ENCODE data around the gene HES7. TPM values are rescaled to one million over a fixed set of nuclear protein-coding genes. Genes with fewer than 3 reads are reported as not detected.
"Not testable (repeated sequence)": the region's sequence is repeated elsewhere in the genome, so short reads cannot be mapped to it uniquely, and the experiment has no call there.

HES7 gene
- total and polyA plus RNA-seq, 5 donors = 0.25 to 0.76 (median 0.72) TPM

DNA sequence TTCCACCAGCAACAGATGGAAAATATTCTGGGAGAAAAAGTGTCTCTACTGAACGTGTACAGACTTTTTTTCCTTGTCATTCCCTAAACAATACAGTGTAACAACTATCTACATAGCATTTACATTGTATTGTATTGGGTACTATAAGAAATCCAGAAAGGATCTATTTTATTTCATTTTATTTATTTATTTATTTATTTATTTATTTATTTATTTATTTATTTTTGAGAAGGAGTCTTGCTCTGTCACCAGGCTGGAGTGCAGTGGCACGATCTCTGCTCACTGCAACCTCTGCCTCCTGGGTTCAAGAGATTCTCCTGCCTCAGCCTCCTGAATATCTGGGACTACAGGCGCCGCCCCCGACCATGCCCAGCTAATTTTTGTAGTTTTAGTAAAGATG, 46.0 kb downstream of the HES7 start:
- 90% methylated on average over 5 of the region's 5 CpGs for WGBS
- intact Hi-C loops (cut with DNase I) = not testable (repeated sequence)

DNA sequence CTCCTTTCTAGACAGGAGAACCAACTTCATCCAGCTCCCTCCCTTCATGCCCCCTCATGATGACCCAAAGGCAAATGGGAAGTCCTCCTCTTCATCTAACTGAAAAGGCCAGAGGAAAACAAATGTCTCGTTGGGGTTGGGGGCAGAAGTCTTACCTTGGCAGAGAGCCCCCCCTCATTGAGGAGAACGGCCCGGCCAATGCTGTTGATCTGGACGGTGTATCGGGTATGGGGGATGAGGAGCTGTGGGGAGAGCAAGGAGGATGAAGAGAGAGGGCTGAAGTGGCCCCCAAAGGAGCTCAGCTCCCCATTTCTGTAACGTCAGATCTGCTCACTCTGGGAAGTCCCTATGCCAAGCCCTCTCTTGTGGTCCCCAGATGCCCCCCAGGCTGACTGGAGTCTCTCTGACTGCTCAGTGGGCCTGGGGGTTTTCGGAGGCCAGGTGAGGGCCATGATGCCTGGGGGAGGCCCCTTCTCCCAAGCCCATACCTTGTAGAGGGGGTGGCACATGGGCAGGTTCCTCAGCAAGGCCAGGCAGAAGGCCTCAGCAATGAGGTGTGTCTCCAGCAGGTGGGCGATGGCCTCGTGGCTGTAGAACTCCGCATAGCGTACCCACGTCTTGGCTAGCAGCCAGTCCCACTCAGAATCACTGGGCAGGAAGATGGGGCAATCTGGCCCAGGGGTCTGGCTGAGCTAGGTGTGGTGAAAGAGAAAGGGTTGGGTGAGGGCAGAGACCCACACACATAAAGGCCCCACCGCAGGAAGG, 47.2 kb downstream of the HES7 start:
- no peaks in the 10 kb centered on the region for H3K9me3 ChIP-seq (ENCODE audit: control insufficient read depth, low read length)
- no peak overlapping the region for H3K4me3 ChIP-seq (ENCODE audit: low read length)
- ATAC-seq (no peak), DNase-seq (no peak)
- H3K4me1 ChIP-seq (ENCODE audit: control insufficient read depth, insufficient read depth, low read length) = no peaks in the 10 kb centered on the region
- H3K27ac ChIP-seq (ENCODE audit: low read length) = no peak overlapping the region
- intact Hi-C loops (cut with DNase I) = no loop called here
- WGBS = 88% methylated on average over 13 of the region's 13 CpGs
- no peaks in the 10 kb centered on the region for H3K27me3 ChIP-seq (ENCODE audit: control insufficient read depth, insufficient read depth)

More for the DNA sequence above, 46.0 kb downstream of the HES7 start:
- not testable (repeated sequence) for H3K9me3 ChIP-seq (ENCODE audit: control insufficient read depth, low read length); H3K4me3 ChIP-seq (ENCODE audit: low read length); H3K27ac ChIP-seq (ENCODE audit: low read length); H3K27me3 ChIP-seq (ENCODE audit: control insufficient read depth, insufficient read depth); DNase-seq; ATAC-seq; H3K4me1 ChIP-seq (ENCODE audit: control insufficient read depth, insufficient read depth, low read length)

DNA sequence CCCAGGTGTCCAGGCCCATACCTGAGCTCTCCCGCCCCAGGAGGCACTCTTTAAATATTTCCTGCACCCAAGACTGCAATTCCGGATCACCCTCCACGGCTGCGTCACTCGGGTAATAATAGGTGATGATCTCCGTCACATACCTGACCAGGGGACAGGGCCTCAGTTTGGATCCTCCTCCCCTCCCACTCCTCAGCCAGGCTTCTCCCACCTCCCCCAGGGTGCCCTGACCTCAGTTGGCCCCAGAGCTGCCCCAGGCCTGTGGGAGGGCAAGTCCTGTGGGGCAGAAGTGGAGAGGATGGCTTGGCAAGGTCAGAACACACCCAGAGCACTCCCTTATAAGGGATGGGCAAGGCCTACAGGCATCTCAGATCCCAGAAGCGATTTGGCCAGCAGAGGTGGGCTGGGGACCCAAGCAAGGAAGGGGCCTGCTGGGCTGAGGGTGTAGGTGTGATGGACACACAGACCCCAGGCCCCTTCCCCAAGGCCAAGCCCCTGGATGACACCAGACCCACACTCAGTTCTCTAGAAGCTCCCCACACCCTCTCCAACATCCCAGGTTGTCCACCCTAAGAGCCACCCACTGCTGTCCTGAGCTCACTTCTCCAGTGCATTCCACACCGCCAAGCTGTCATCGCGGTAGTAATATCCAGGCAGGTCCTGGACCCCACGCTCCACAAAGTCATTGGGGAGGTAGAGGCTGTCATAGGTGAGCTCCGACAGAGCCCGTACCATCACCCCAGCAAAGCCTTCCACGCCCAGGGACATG, 48.1 kb downstream of the HES7 start:
- no peaks in the 10 kb centered on the region for H3K4me1 ChIP-seq (ENCODE audit: control insufficient read depth, insufficient read depth, low read length)
- no peak overlapping the region for H3K4me3 ChIP-seq (ENCODE audit: low read length)
- 92% methylated on average over 14 of the region's 14 CpGs for WGBS
- DNase-seq (no peak), ATAC-seq (no peak)
- H3K9me3 ChIP-seq (ENCODE audit: control insufficient read depth, low read length) = no peaks in the 10 kb centered on the region
- intact Hi-C loops (cut with DNase I) = no loop called here
- H3K27ac ChIP-seq (ENCODE audit: low read length) = no peak overlapping the region
- H3K27me3 ChIP-seq (ENCODE audit: control insufficient read depth, insufficient read depth) = no peaks in the 10 kb centered on the region

- DNase-seq = no peak
- no peaks in the 10 kb centered on the region for H3K4me1 ChIP-seq (ENCODE audit: control insufficient read depth, insufficient read depth, low read length)
- no peak overlapping the region for H3K4me3 ChIP-seq (ENCODE audit: low read length)
- H3K27ac ChIP-seq (ENCODE audit: low read length) = no peak overlapping the region
- 89% methylated on average over 3 of the region's 3 CpGs for WGBS
- ATAC-seq = no peak
- H3K27me3 ChIP-seq (ENCODE audit: control insufficient read depth, insufficient read depth) = no peaks in the 10 kb centered on the region
- H3K9me3 ChIP-seq (ENCODE audit: control insufficient read depth, low read length) = no peaks in the 10 kb centered on the region
- intact Hi-C loops (cut with DNase I) = no loop called here
Measured at GRCh38 chr17:8075081-8075480, 48.8 kb downstream of the HES7 start.

- intact Hi-C loops (cut with DNase I) = no loop called here
- 40% methylated on average over 7 of the region's 7 CpGs for WGBS
- no peaks in the 10 kb centered on the region for H3K9me3 ChIP-seq (ENCODE audit: control insufficient read depth, low read length)
- no peak overlapping the region for H3K4me3 ChIP-seq (ENCODE audit: low read length)
- H3K4me1 ChIP-seq (ENCODE audit: control insufficient read depth, insufficient read depth, low read length) = no peaks in the 10 kb centered on the region
- ATAC-seq = no peak
- no peak for DNase-seq
- no peak overlapping the region for H3K27ac ChIP-seq (ENCODE audit: low read length)
- no peaks in the 10 kb centered on the region for H3K27me3 ChIP-seq (ENCODE audit: control insufficient read depth, insufficient read depth)
Measured at GRCh38 chr17:8074554-8074953, 49.4 kb downstream of the HES7 start.

DNA sequence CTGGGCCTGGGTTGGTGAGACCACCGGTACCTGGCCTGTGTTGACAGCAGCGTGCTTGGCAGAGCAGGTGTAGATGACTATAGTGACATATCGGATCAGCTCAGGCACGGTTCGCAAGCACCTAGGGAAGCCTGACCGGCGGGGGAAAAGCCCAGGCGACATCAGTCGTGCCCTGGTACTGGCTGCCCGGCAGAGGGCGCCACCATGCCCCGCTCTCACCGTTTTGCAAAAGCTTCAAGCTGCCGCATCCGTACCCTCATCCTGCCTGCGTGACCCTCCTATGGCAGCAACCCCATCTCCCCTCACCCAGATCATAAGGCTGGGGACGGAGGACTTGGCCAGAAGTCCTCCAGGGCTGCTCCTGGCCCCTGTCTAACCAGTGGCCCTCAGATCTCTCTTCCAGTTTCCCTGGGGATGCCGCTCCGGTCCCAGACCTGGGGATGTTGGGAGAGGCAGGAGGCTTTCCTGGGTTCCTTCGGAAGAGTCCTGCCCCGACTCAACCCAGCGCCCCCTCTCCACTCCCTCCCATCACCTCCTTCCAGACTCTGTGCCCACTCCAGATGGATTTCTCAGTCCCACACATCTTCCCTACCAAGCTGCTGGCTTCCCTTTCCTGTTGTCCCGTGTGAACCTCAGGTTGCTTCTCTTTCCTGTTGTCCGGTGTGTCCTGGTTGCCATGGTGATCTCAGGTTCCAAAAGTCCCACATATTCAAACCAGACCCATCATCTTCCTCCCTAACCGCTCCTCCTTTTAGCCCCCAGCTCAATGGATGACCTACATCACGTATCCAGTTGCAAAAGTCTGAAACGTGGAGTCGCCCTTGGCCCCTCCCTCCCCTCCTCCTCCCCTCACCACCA, 50.0 kb downstream of the HES7 start:
- DNase-seq (peak; percentile 71 to 90 (median 85)), ATAC-seq (peak; percentile 38 to 55)
- intact Hi-C loops (cut with DNase I) = no loop called here
- Histone ChIP-seq H3K9me3 (ENCODE audit: control insufficient read depth, low read length) (no peaks in the 10 kb centered on the region), H3K4me3 (ENCODE audit: low read length) (no peak overlapping the region), H3K4me1 (ENCODE audit: control insufficient read depth, insufficient read depth, low read length) (no peaks in the 10 kb centered on the region), H3K27ac (ENCODE audit: low read length) (no peak overlapping the region), H3K27me3 (ENCODE audit: control insufficient read depth, insufficient read depth) (no peaks in the 10 kb centered on the region)
- WGBS = 5% methylated on average over 28 of the region's 28 CpGs

- intact Hi-C loops (cut with DNase I) = no loop called here
- Histone ChIP-seq H3K27ac (ENCODE audit: low read length) (no peak overlapping the region), H3K9me3 (ENCODE audit: control insufficient read depth, low read length) (no peaks in the 10 kb centered on the region), H3K4me3 (ENCODE audit: low read length) (peak overlapping the region; percentile 7), H3K4me1 (ENCODE audit: control insufficient read depth, insufficient read depth, low read length) (no peaks in the 10 kb centered on the region), H3K27me3 (ENCODE audit: control insufficient read depth, insufficient read depth) (no peaks in the 10 kb centered on the region)
- ATAC-seq (peak in 1 of 2 donors; percentile 14), DNase-seq (peak in 2 of 3 donors; percentile 58 to 66)
- WGBS = 4% methylated on average over 40 of the region's 40 CpGs
Measured at GRCh38 chr17:8072729-8073461, 51.0 kb downstream of the HES7 start.

- H3K27ac ChIP-seq (ENCODE audit: low read length) = no peak overlapping the region
- WGBS = 15% methylated on average over 28 of the region's 28 CpGs
- ATAC-seq (no peak), DNase-seq (no peak)
- H3K4me3 ChIP-seq (ENCODE audit: low read length) = no peak overlapping the region
- H3K9me3 ChIP-seq (ENCODE audit: control insufficient read depth, low read length) = no peaks in the 10 kb centered on the region
- no peaks in the 10 kb centered on the region for H3K4me1 ChIP-seq (ENCODE audit: control insufficient read depth, insufficient read depth, low read length)
- intact Hi-C loops (cut with DNase I) = no loop called here
- H3K27me3 ChIP-seq (ENCODE audit: control insufficient read depth, insufficient read depth) = no peaks in the 10 kb centered on the region
Measured at GRCh38 chr17:8072341-8072728, 51.6 kb downstream of the HES7 start.

GRCh38 chr17:8071496-8071895, 52.4 kb downstream of the HES7 start:
- no peak overlapping the region for H3K4me3 ChIP-seq (ENCODE audit: low read length)
- 92% methylated on average over 12 of the region's 12 CpGs for WGBS
- H3K9me3 ChIP-seq (ENCODE audit: control insufficient read depth, low read length) = no peaks in the 10 kb centered on the region
- ATAC-seq = no peak
- no peaks in the 10 kb centered on the region for H3K27me3 ChIP-seq (ENCODE audit: control insufficient read depth, insufficient read depth)
- H3K27ac ChIP-seq (ENCODE audit: low read length) = no peak overlapping the region
- no peak for DNase-seq
- no peaks in the 10 kb centered on the region for H3K4me1 ChIP-seq (ENCODE audit: control insufficient read depth, insufficient read depth, low read length)
- intact Hi-C loops (cut with DNase I) = no loop called here

Data from right cardiac atrium (tissue), 5 donors.